HG02852 (cell line): ENCODE results near the gene EFNA3.

Source experiments
- ATAC-seq: cut with Tn5 transposase; IDR thresholded peaks from one replicate; pipeline ENCODE4 v1.9.1; 2021; ENCODE audit warnings: mild to moderate bottlenecking, moderate library complexity; ENCODE audit not compliant: unreplicated experiment

Gene EFNA3

GRCh38 chr1:155078469-155079209 lies at the start of gene EFNA3:
TSS of gene EFNA3 (plus strand) at chr1:155078837. CDS start at chr1:155078942, 105 bp downstream.
- no peak for ATAC-seq

DNA sequence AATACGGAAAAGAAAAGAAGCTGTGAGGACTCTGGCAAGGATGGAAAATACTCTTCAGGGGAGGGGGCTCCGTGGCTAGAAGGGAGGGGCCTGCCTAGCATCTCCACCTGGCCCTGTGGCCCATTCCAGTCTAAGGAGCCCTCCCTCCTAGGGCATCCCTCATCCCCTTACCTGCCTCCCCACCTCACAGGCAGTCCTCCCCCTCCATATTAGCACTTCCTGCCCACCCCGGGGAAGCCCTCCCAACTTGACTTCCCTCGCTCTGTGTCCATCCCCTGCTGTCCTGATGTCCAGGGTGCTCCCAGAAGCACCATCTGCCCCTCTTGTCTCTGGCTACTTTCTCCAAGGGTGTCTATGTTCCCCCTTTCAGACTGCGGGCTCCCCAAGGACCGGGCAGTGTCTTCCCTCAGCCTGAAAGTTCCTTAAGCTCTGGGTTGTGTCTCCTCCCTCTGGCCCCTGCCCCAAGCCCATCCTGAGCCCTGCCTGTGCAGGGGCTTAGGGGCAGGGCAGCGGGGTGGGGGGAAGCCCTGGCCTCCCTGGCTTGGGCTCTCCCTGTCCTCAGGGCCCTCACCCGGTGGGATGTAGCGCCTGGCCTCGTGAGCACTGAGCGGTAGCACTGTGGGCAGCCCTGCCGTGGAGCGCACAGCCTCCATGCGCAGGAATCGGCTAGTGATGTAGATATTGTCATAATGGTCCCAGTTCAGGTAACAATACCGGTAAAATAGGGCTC lies 49.0 kb upstream of the EFNA3 start:
- ATAC-seq = no peak

GRCh38 chr1:155030243-155030795 lies 48.3 kb upstream of the EFNA3 start:
- ATAC-seq = no peak

DNA sequence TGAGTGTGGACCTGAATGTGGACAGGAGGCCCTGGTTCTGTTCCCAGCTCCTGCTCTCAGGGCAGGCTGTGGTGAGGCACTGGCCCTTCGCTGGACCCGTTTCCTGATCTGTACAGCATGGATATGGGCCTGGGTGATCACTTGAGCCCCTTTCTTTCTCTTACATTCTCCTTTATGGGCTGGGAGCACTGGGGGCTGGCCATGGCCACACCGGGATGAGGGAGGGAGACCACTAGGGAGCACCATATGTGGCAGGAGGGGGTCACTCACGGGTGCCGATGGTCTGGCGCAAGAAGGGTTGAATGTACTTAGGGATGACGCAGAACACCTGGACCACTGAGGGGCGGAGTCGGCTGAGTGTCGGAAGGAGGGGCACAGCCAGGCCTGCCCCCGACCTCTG lies 47.7 kb upstream of the EFNA3 start:
- ATAC-seq = no peak

GRCh38 chr1:155032886-155033285 lies 45.8 kb upstream of the EFNA3 start:
- ATAC-seq = no peak

- no peak for ATAC-seq
Measured at GRCh38 chr1:155033524-155033923, 45.1 kb upstream of the EFNA3 start, which contains the start of the genes DCST1 and DCST2. TSS of gene DCST1 (plus strand) at chr1:155033824. CDS start at chr1:155034037, 213 bp downstream. TSS of gene DCST2 (minus strand) at chr1:155033781. CDS start at chr1:155033701, 80 bp downstream.

GRCh38 chr1:155034318-155035208 lies 44.1 kb upstream of the EFNA3 start:
- ATAC-seq = no peak

GRCh38 chr1:155035936-155036335 lies 42.7 kb upstream of the EFNA3 start:
- ATAC-seq = no peak

- no peak for ATAC-seq
Measured at GRCh38 chr1:155037043-155037442, 41.6 kb upstream of the EFNA3 start.

GRCh38 chr1:155037851-155038441 lies 40.7 kb upstream of the EFNA3 start:
- ATAC-seq = no peak

DNA sequence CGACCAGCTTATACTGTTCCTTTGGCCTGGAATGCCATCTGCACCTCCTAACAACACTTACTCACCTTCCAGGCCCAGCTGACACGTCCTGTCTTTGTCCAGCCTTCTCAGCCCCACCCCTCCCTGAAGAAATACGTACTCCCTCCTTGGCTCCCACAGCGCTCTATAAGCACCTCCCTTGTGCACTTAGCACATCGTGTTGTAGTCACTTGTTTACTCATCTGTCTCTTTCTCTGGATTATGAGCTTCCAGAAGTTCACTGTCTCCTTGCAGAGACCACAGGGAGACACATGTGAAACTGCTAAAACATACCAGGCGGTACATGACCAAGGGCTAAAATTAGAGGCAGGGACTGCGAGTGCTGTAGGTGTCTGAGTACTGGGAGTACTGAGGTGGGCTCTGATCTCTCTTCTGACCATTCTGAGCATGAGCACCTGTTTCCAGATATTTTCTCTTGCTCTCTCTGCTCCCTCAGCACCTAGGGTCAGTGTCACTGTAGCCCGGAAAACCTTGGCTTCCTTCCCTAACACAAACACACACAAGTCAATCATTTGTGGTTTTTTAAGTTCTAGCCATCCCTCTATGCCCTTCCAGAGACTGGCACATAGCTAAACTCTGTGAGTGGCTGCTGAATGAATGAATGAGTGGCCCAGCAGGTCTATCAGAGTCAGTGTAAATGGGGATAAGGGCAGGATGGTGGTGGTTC lies 39.9 kb upstream of the EFNA3 start:
- no peak for ATAC-seq

DNA sequence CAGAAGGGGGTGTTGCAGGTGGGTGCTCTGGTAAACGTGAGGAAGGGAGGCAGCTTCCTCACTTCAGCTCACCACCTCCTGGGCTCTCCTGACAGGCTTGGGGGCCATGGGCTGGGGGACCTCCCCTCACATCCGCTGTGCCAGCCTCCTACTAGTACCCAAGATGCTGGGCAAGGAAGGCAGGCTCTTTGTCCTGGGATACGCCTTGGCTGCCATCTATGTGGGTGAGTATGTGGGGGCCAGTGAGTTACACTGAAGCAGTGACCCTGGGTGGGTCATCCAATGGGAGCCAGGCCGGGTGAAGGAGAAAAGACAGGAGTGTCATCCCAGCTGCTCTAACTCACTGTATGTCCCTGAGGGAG lies 39.3 kb upstream of the EFNA3 start:
- ATAC-seq = no peak

GRCh38 chr1:155040358-155041093 lies 38.1 kb upstream of the EFNA3 start:
- ATAC-seq = no peak

GRCh38 chr1:155042789-155043188 lies 35.8 kb upstream of the EFNA3 start:
- ATAC-seq = no peak

DNA sequence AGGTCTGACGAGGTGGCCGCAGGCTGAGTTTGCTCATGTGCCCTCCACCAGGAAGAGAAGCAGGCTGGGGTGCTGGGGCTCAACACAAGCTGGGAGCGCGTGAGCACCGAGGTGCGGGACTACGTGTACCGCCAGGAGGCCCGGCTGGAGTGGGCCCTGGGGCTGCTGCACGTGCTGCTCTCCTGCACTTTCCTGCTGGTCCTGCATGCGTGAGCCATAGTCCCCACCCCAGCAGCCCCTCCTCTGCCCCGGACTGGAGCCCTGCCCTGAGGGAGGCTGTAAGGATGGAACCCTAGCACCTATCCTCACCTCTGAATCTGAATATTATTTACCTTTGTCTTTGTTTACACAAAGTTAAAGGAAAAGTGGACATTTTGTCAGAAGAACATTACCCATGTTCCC lies 35.3 kb upstream of the EFNA3 start:
- no peak for ATAC-seq

DNA sequence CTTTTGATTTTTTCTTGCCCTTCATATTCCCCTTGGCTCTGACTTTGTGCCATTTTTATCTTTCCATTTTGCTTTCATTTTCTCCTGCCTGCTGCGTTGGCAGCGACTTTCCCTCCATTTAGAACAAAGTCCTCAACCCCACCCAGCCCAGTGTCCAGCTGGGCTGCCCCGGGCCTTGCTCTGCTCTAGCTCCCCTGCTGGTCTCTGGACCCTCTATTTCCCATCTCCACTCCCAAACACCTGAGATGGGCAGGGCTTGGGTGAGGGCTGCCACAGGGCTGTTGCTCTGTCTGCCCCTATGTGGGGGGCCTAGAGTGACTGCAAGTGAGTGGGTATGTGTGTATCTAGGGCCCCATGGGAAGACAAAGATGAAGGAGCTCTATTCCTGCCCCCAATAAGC lies 34.8 kb upstream of the EFNA3 start:
- ATAC-seq = no peak

DNA sequence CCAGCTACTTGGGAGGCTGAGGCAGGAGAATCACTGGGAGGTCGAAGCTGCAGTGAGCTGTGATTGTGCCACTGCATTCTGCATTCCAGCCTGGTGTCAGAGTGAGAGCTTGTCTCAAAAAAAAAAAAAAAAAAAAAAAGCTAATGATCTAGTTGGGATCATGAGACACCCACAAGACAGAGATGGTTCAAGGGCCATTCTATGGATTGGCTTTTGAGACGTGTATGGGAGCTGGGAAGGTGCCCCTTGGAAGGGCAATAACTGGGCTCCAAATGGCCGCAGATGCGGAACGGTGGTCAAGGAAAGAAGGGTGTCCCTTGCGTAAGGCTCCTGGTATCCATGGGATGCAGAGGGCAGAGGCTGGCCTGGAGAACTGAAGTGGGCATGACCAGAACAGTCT lies 34.3 kb upstream of the EFNA3 start:
- no peak for ATAC-seq

DNA sequence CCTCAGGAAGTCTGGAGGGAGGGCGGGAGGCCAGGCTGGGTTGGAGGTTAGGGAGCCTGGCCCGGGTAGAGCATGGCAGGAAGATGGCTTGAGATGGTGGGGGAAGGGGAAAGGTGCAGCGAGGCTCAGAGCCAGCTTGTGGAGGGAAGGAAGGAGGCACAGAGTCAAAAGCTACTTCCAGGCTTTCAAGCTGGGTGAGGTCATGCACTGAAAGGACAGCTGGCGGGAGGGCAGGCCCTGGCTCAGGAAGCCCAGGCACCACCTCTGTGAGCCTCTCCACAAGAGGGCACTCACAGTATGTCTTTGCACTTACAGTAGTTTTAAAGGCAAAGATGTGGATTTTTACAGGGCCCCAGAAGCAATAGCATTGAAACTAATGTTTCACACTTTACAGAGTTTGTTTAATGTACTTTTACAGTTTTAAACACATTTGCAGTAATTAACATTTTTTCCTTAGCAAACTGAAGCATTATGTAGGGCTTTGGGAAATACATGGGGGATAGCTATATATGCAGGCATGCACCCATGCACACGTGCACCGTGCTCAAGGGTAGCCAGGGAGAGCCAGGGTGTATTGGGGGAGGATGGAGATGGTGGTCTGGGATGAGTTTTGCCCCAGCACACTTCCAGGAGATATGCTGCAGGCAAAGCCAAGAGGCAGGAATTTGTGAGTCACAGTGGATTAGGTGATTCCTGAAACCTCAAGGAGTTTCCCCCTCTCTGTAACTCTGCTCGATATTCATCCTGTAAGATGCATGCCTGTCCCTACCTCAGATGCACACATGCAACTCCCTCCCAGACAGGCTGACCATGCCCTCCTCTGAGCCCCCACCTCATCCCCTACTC lies 33.6 kb upstream of the EFNA3 start:
- ATAC-seq = no peak
